Body of pancreas (tissue), 4 donors: ENCODE data around the gene NR2C2.

ENCODE experiments used
- POLR2A ChIP-seq, 3 donors: fragments of 450-650 bp; IDR thresholded peaks; one replicate each; pipeline ENCODE4 v1.6.1; 2016; ENCODE audit warnings: antibody characterized with exemption in 3 of 3, mild to moderate bottlenecking in 2 of 3
- TF ChIP-seq, protein P1 (sequence below), 7 experiments: fragments of 450-650 bp in 4 of 7; fragments of 200-600 bp in 3 of 7; sonication (generic) in 3 of 7; IDR thresholded peaks; one replicate each; pipeline ENCODE4 v1.5.1; 2016 to 2019; ENCODE audit warnings: antibody characterized with exemption in 7 of 7

GRCh38 chr3:15055019-15055557, 107.7 kb downstream of the NR2C2 start:
- TF ChIP-seq POLR2A (IDR thresholded peaks at IDR 0.05), result no peak
- TF ChIP-seq, protein P1, sequence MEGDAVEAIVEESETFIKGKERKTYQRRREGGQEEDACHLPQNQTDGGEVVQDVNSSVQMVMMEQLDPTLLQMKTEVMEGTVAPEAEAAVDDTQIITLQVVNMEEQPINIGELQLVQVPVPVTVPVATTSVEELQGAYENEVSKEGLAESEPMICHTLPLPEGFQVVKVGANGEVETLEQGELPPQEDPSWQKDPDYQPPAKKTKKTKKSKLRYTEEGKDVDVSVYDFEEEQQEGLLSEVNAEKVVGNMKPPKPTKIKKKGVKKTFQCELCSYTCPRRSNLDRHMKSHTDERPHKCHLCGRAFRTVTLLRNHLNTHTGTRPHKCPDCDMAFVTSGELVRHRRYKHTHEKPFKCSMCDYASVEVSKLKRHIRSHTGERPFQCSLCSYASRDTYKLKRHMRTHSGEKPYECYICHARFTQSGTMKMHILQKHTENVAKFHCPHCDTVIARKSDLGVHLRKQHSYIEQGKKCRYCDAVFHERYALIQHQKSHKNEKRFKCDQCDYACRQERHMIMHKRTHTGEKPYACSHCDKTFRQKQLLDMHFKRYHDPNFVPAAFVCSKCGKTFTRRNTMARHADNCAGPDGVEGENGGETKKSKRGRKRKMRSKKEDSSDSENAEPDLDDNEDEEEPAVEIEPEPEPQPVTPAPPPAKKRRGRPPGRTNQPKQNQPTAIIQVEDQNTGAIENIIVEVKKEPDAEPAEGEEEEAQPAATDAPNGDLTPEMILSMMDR (IDR thresholded peaks at IDR 0.05), result no peak
